IPS DF 6.9 (cell line): Measurements from ENCODE around the gene B4GALNT1.

Experiments used
- DNase-seq: peaks from one replicate; pipeline ENCODE4 v3.0.0-alpha.2; 2013; ENCODE audit warnings: low read depth, low spot score
- H3K27ac ChIP-seq: one replicate; pipeline ENCODE4 v1.5.1; 2013; ENCODE audit warnings: low read length, control low read depth
- H3K27me3 ChIP-seq: 2 replicates; pipeline ENCODE4 v1.6.1; 2013; ENCODE audit warnings: mild to moderate bottlenecking, low read length; ENCODE audit not compliant: control insufficient read depth, insufficient read depth
- H3K36me3 ChIP-seq: 2 replicates; pipeline ENCODE4 v1.6.1; 2013; ENCODE audit warnings: low read length; ENCODE audit not compliant: control insufficient read depth, insufficient read depth
- H3K4me1 ChIP-seq: 2 replicates; pipeline ENCODE4 v1.6.1; 2013; ENCODE audit warnings: low read length; ENCODE audit not compliant: control insufficient read depth, insufficient read depth
- H3K4me3 ChIP-seq: 2 replicates; pipeline ENCODE4 v1.5.1; 2013; ENCODE audit warnings: mild to moderate bottlenecking, low read length
- H3K9me3 ChIP-seq: 2 replicates; pipeline ENCODE4 v1.6.1; 2013; ENCODE audit warnings: low read length, inconsistent platforms; ENCODE audit not compliant: control insufficient read depth, insufficient read depth
- WGBS: extraction: QIAGEN DNeasy Blood & Tissue Kit; methylation state at CpG from one replicate; pipeline ENCODE4 v1.1.7; 2013; ENCODE audit warnings: mixed read lengths, missing lambda C conversion rate; ENCODE audit not compliant: insufficient read length, insufficient coverage; 5-methylcytosine and 5-hydroxymethylcytosine counted together

B4GALNT1 gene

DNA sequence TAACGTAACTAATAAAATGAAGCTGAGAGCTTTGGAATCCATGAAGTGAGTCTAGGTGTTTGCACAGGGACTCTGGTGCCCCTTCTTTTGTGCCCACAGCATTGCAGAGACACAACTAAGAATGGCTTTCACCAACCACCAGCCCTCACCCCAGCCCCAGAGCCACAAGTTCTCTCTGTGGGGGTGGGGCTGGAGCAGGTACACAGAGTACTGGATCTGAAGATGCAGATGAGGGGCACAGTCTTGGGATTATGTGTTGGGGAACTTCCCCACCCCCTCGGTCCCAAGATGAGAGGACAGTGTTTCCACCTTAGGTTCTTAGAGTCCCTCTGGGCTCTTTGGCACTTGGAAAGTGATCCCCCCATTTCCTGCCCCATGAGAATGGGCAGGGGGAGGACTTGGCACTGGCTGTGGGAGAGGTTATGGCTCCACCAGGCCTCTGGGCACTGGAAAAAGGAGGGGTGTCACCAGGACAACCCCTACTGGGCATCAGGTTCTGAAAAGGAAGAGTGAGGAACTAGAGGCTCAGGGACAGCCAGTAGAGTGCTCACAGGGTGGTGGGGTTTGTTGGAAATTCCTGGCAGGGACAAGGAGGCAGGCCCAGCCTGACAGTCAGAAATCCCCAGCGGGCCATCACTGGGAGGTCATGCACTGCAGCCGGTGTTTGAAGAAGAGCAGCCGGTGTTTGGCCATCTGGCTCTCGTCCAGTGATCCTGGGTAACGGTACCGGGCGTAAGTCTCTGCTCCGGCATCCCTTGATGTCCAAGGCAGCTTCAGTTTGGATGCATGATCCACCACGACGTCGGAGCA lies 6.7 kb downstream of the B4GALNT1 start:
- no peaks in the 10 kb centered on the region for H3K36me3 ChIP-seq
- no peak overlapping the region for H3K27ac ChIP-seq
- no peak for DNase-seq
- WGBS, result no CpG with 5 or more reads among the region's 13 CpGs
- peaks cover 8% of the 10 kb centered on the region for H3K4me1 ChIP-seq
- no peak overlapping the region for H3K4me3 ChIP-seq
- peaks cover 95% of the 10 kb centered on the region for H3K27me3 ChIP-seq
- no peaks in the 10 kb centered on the region for H3K9me3 ChIP-seq

DNA sequence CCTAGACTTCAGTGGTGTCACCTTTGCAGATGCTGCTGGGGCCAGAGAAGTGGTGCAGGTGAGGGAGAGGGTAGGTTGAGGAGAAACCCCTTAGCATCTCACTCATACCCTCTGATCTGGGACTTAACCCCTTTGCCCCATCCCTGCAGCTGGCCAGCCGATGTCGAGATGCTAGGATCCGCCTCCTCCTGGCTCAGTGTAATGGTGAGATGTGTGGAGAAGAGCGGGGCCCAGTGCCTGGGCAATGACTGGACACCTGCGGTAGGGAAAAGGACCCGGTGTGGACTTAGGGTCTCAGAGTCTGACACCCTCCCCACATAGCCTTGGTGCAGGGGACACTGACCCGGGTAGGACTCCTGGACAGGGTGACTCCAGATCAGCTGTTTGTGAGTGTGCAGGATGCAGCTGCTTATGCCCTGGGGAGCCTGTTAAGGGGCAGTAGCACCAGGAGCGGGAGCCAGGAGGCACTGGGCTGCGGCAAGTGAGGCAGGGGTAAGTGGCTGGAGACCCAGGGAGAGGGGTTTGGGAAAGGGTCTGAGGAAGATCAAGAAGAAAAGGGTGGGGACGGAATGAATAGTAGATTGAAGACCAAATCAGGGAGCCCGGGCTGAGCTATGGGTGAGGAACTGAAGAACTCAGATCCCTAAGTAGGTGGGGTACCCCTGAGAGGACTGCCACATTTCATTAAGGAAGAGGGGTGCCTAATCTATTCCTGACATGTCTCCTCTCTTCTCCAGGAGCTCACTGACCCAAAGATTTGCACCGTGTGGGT lies 7.6 kb downstream of the B4GALNT1 start:
- Histone ChIP-seq H3K27ac (no peak overlapping the region), H3K27me3 (peaks cover 95% of the 10 kb centered on the region), H3K4me1 (peaks cover 10% of the 10 kb centered on the region), H3K36me3 (no peaks in the 10 kb centered on the region), H3K9me3 (no peaks in the 10 kb centered on the region), H3K4me3 (no peak overlapping the region)
- no peak for DNase-seq
- WGBS, result no CpG with 5 or more reads among the region's 12 CpGs

DNA sequence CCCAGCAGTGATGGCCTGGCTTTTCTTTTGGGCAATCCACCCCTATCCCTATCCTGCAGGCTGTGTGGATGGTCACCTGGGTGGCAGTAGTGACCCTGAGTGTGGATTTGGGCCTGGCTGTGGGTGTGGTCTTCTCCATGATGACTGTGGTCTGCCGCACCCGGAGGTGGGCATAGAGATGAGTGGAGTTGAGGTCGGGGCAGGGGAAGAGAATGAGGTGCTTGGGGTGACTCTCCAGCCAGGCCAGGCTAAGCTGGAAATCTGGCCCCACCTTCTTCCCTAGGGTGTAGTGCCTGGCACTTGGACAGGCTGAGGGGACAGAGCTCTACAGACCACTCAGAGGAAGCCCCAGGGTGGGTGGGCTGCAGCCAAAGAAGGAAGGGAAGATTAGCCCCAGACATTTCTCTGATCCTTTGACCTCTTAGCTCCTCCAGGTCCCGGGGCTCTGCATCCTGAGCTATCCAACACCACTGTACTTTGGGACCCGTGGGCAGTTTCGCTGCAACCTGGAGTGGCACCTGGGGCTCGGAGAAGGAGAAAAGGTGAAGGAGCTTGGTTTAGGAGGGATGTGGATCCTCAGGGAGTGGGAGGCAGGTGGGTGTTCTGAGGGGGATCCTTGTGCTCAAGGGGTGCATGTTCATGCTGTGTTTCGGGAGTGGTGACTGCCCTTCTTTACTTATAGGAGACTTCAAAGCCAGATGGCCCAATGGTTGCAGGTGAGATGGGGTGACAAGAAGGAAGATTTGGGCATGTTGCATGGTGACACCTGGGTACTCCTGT lies 8.4 kb downstream of the B4GALNT1 start:
- H3K4me3 ChIP-seq, result no peak overlapping the region
- H3K36me3 ChIP-seq, result no peaks in the 10 kb centered on the region
- H3K27ac ChIP-seq, result no peak overlapping the region
- DNase-seq, result no peak
- WGBS, result no CpG with 5 or more reads among the region's 8 CpGs
- H3K9me3 ChIP-seq, result no peaks in the 10 kb centered on the region
- H3K27me3 ChIP-seq, result peaks cover 95% of the 10 kb centered on the region
- peaks cover 10% of the 10 kb centered on the region for H3K4me1 ChIP-seq

DNA sequence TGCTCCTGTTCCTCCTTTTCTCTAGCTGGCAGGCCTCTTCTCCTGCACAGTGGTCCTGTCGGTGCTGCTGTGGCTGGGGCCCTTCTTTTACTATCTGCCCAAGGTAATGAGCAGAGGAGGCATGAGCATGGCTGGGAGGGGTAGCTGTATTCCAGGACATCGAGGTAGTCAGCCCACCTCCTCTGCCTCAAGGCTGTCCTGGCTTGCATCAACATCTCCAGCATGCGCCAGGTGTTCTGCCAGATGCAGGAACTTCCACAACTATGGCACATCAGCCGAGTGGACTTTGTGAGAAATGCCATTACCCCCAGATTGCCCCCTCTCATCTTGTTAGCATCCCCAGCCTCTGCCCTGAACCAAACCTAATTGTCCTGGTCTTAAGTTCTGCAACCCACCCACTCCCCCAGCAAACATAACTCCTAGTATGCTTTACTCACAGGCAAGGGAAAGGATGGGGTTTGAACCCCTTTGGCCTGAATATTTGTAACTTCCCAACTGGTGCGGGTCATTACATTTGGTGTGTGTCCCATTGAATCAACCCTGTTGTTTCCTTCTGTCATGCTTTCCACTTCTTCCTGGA lies 9.1 kb downstream of the B4GALNT1 start:
- WGBS, result no CpG with 5 or more reads among the region's 5 CpGs
- Histone ChIP-seq H3K27me3 (peaks cover 96% of the 10 kb centered on the region), H3K27ac (no peak overlapping the region), H3K9me3 (no peaks in the 10 kb centered on the region), H3K4me1 (peaks cover 10% of the 10 kb centered on the region), H3K4me3 (no peak overlapping the region), H3K36me3 (no peaks in the 10 kb centered on the region)
- DNase-seq, result no peak

DNA sequence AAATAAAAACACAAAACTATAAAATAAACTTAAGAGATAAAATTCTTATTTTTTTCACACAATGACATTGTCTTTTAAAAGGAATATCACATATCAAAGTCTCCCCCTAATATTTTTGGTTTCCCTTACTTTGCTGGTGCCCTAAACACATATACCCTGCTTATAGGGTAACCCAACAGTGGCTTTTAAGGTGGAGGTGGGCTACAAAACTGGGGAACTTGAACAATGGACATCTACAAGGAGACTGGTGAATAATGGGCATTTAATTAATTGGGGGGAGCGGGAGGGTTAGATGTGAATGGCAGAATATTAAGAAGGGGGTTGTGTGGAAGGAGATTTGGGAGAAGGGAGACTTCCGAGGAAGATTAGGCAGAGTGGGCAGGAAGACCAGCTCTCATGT lies 9.6 kb downstream of the B4GALNT1 start:
- Histone ChIP-seq H3K27me3 (peaks cover 95% of the 10 kb centered on the region), H3K9me3 (no peaks in the 10 kb centered on the region), H3K36me3 (no peaks in the 10 kb centered on the region), H3K4me3 (no peak overlapping the region), H3K27ac (no peak overlapping the region), H3K4me1 (peaks cover 8% of the 10 kb centered on the region)
- 100% methylated on average over 1 of the region's 2 CpGs for WGBS
- DNase-seq, result no peak

DNA sequence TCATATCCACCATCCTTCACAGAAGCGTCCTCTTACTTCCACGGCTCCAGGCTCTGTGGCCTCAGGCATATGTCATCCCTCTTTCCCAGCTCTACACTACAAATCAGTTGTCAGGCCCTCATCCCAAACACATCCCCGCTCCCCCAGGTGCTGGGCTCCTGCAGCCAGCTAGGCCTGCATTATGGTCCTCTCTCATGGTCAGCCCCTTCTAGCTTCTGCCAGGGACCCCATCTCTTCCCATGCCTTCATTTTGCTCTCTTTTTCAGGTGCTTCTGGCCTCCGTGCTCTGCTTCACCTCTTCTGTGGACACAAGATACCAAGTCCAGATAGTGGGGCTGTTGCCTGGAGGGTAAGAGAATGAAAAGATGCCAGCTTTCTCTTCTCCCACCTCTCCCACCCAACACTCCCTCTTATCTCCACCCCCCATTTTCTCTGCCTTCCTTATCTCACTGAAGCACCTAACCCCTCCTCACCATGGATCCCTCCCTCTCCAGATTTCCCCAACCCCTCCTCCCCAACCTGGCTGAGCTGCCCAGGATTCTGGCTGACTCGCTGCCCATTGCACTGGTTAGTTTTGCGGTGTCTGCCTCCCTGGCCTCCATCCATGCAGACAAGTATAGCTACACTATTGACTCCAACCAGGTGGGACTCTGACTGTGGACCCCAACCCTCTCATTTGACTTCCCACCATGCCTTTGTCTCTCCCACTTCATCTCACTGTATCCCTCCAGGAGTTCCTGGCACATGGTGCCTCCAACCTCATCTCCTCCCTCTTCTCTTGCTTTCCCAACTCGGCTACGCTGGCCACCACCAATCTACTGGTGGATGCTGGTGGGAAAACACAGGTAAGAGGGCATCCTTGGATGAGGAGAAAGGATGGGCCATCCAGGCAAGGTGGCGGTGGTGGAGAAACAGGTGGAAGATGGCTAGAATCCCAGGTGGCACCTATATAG lies 10.4 kb downstream of the B4GALNT1 start:
- H3K4me3 ChIP-seq, result no peak overlapping the region
- H3K36me3 ChIP-seq, result no peaks in the 10 kb centered on the region
- no CpG with 5 or more reads among the region's 9 CpGs for WGBS
- H3K27me3 ChIP-seq, result peaks cover 95% of the 10 kb centered on the region
- no peak overlapping the region for H3K27ac ChIP-seq
- DNase-seq, result no peak
- H3K9me3 ChIP-seq, result no peaks in the 10 kb centered on the region
- peaks cover 4% of the 10 kb centered on the region; the same call in 1 of the 2 replicates for H3K4me1 ChIP-seq

DNA sequence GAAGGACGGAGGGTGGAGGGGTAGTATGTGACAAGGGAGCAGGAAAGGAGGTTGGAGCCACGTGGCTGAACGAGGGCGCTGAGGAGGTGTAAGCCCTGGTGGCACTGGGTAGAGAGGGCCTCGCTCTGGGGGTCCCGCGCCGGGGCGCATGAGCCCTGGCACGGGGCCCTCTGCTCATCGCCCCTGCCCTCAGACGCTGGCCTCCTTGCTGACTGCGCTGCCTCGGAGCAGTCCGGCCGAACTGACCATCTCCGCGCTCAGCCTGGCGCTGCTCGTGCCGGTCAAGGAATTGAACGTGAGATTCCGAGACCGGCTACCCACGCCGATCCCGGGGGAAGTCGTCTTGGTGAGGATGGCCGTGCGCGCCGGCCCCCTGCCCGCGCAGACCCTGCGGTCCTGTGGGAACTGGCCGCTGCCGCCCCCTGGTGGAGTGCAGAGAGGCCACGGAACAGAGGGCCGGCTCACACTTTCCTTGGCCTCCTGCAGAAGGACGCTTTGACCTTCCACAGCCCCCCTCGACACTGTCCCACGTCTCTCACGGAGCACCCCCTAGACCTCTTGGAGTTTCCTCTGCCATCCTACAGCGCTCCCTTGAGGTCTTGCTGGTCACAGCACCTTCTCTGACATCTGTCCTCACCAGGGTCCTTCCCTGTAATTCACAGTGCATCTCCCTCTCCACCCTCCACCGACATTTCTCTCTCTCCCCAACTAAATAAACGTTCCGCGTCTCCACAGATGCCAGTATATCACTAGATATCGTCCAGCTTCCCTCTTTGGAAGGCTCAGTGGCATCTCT lies 11.3 kb downstream of the B4GALNT1 start:
- no peaks in the 10 kb centered on the region for H3K9me3 ChIP-seq
- no CpG with 5 or more reads among the region's 49 CpGs for WGBS
- peaks cover 1% of the 10 kb centered on the region; the same call in 1 of the 2 replicates for H3K4me1 ChIP-seq
- H3K27me3 ChIP-seq, result peaks cover 89% of the 10 kb centered on the region
- H3K27ac ChIP-seq, result no peak overlapping the region
- no peak for DNase-seq
- no peaks in the 10 kb centered on the region for H3K36me3 ChIP-seq
- peak overlapping the region; percentile 25; the same call in 1 of the 2 replicates for H3K4me3 ChIP-seq

DNA sequence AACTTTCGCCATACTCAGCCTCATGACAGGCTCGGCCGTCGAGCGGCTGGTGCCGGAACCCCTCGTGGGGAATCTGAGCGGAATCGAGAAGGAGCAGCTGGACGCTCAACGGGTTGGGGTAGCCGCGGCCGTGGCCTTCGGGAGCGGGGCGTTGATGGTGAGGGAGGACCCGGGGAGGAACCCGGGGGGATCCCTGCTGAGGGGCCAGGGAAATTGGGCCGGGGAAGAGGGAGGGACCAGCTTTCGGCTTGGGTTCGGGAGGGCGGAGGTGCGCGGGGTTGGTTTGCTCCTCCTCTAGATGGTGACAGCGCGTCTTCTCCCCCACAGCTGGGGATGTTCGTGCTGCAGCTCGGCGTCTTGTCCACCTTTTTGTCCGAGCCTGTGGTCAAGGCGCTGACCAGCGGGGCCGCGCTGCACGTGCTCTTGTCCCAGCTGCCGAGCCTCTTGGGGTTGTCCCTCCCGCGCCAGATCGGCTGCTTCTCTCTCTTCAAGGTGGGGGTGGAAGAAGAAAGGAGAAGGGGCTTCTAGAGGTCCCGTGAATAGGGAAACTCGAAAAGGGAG lies 12.0 kb downstream of the B4GALNT1 start:
- no peak for DNase-seq
- WGBS, result no CpG with 5 or more reads among the region's 42 CpGs
- no peaks in the 10 kb centered on the region for H3K9me3 ChIP-seq
- H3K4me1 ChIP-seq, result peaks cover 1% of the 10 kb centered on the region; the same call in 1 of the 2 replicates
- no peaks in the 10 kb centered on the region for H3K36me3 ChIP-seq
- no peak overlapping the region; the same call in 1 of the 2 replicates for H3K4me3 ChIP-seq
- no peak overlapping the region for H3K27ac ChIP-seq
- H3K27me3 ChIP-seq, result peaks cover 83% of the 10 kb centered on the region
